Esophagus squamous epithelium (tissue), 4 donors: ENCODE results near the gene POU6F2.

ENCODE experiments used
- POLR2A ChIP-seq, 4 donors: fragments of 450-650 bp; IDR thresholded peaks; one replicate each; pipeline ENCODE4 v1.6.1; 2017; ENCODE audit warnings: antibody characterized with exemption in 4 of 4, mild to moderate bottlenecking in 4 of 4, moderate library complexity in 3 of 4
- TF ChIP-seq, protein P1 (sequence below), 6 experiments: fragments of 450-650 bp in 4 of 6; fragments of 200-600 bp in 2 of 6; sonication (generic) in 2 of 6; IDR thresholded peaks; one replicate each; pipeline ENCODE4 v1.5.1; 2016 to 2019; ENCODE audit warnings: antibody characterized with exemption in 6 of 6, mild to moderate bottlenecking in 4 of 6, moderate library complexity in 4 of 6

- TF ChIP-seq POLR2A (IDR thresholded peaks at IDR 0.05), result no peak
- TF ChIP-seq, protein P1, sequence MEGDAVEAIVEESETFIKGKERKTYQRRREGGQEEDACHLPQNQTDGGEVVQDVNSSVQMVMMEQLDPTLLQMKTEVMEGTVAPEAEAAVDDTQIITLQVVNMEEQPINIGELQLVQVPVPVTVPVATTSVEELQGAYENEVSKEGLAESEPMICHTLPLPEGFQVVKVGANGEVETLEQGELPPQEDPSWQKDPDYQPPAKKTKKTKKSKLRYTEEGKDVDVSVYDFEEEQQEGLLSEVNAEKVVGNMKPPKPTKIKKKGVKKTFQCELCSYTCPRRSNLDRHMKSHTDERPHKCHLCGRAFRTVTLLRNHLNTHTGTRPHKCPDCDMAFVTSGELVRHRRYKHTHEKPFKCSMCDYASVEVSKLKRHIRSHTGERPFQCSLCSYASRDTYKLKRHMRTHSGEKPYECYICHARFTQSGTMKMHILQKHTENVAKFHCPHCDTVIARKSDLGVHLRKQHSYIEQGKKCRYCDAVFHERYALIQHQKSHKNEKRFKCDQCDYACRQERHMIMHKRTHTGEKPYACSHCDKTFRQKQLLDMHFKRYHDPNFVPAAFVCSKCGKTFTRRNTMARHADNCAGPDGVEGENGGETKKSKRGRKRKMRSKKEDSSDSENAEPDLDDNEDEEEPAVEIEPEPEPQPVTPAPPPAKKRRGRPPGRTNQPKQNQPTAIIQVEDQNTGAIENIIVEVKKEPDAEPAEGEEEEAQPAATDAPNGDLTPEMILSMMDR (IDR thresholded peaks at IDR 0.05), result no peak
These were observed 334.7 kb downstream of the POU6F2 start for GRCh38 chr7:39312254-39312989.
